SK-N-SH (cell line): ENCODE data around the gene ACOXL. TPM values are rescaled to one million over a fixed set of nuclear protein-coding genes. Genes with fewer than 3 reads are reported as not detected.

Source experiments
- CTCF ChIA-PET: fragments of 300-600, 350-600 bp; formaldehyde crosslinking; extraction: SDS; loops from one replicate; lab custom pipeline; 2021; lab: Yijun Ruan, JAX
- POLR2A ChIA-PET: fragments of 350-600 bp; sonication (Branson Sonifier 250); formaldehyde crosslinking; extraction: SDS; loops from one replicate; lab custom pipeline; 2020; ENCODE audit warnings: antibody characterized with exemption, inconsistent platforms; lab: Yijun Ruan, JAX
- DNase-seq: peaks from one replicate; pipeline ENCODE4 v3.0.0; 2012
- H2AFZ ChIP-seq: fragments of 200-600 bp; sonication (generic); 2 replicates; pipeline ENCODE4 v1.8.1; 2016; ENCODE audit warnings: antibody characterized with exemption, mild to moderate bottlenecking, low read depth
- H3F3A ChIP-seq: fragments of 200-600 bp; sonication (generic); replicated peaks from 2 replicates; pipeline ENCODE3; 2016; ENCODE audit warnings: antibody characterized with exemption, mild to moderate bottlenecking; ENCODE audit not compliant: insufficient read depth
- H3K27ac ChIP-seq, 2 experiments: fragments of 200-500 bp in 1 of 2; fragments of 200-600 bp in 1 of 2; sonication (Bioruptor generic) in 1 of 2; sonication (generic), shearing (Covaris generic) in 1 of 2; 2 replicates each; pipeline versions ENCODE4 v1.5.1 to v1.6.1; 2014 to 2016; ENCODE audit warnings: low read depth in 2 of 2, inconsistent platforms in 1 of 2, low read length in 1 of 2, mild to moderate bottlenecking in 1 of 2, mixed read lengths in 1 of 2
- H3K27me3 ChIP-seq: fragments of 200-600 bp; sonication (generic), shearing (Covaris generic); 2 replicates; pipeline ENCODE4 v1.6.1; 2016; ENCODE audit warnings: mixed run types; ENCODE audit not compliant: insufficient read depth
- H3K36me3 ChIP-seq, 2 experiments: fragments of 200-500 bp in 1 of 2; fragments of 200-600 bp in 1 of 2; sonication (Bioruptor generic) in 1 of 2; sonication (generic) in 1 of 2; replicated peaks in 1 of 2; 2 replicates each; pipeline versions ENCODE3 to v1.5.1; 2014 to 2016; ENCODE audit warnings: low read length in 1 of 2, mild to moderate bottlenecking in 1 of 2; ENCODE audit not compliant: insufficient read depth in 2 of 2, control insufficient read depth in 1 of 2
- H3K4me1 ChIP-seq, 2 experiments: fragments of 200-500 bp in 1 of 2; fragments of 200-600 bp in 1 of 2; sonication (Bioruptor generic) in 1 of 2; sonication (generic), shearing (Covaris generic) in 1 of 2; 2 replicates each; pipeline versions ENCODE4 v1.5.1 to v1.6.1; 2014 to 2016; ENCODE audit warnings: low read depth in 1 of 2, low read length in 1 of 2, mixed run types in 1 of 2; ENCODE audit not compliant: insufficient read depth in 2 of 2, control insufficient read depth in 1 of 2
- H3K4me2 ChIP-seq: fragments of 200-600 bp; sonication (generic), shearing (Covaris generic); 2 replicates; pipeline ENCODE4 v1.6.1; 2017; ENCODE audit warnings: mixed run types
- H3K4me3 ChIP-seq, 2 experiments: fragments of 200-500 bp in 1 of 2; fragments of 200-600 bp in 1 of 2; sonication (Bioruptor generic) in 1 of 2; sonication (generic), shearing (Covaris generic) in 1 of 2; 2 replicates each; pipeline versions ENCODE4 v1.5.1 to v1.8.1; 2014 to 2016; ENCODE audit warnings: low read depth in 2 of 2, inconsistent platforms in 1 of 2, low read length in 1 of 2, mild to moderate bottlenecking in 1 of 2, mixed read lengths in 1 of 2, moderate library complexity in 1 of 2
- H3K79me2 ChIP-seq: fragments of 200-600 bp; sonication (generic); 2 replicates; pipeline ENCODE4 v1.8.1; 2017; ENCODE audit warnings: mild to moderate bottlenecking; ENCODE audit not compliant: insufficient read depth
- H3K9ac ChIP-seq: fragments of 200-600 bp; sonication (generic); 2 replicates; pipeline ENCODE4 v1.6.1; 2017; ENCODE audit warnings: mixed run types
- H3K9me2 ChIP-seq: fragments of 200-600 bp; sonication (generic); 2 replicates; pipeline ENCODE4 v1.6.1; 2017; ENCODE audit warnings: mixed run types
- H3K9me3 ChIP-seq: fragments of 200-600 bp; sonication (generic); 2 replicates; pipeline ENCODE4 v1.6.1; 2017; ENCODE audit warnings: mixed run types, mild to moderate bottlenecking, moderate library complexity
- H4K20me1 ChIP-seq: fragments of 200-600 bp; sonication (generic); 2 replicates; pipeline ENCODE4 v1.6.1; 2017; ENCODE audit warnings: mild to moderate bottlenecking, mixed run types; ENCODE audit not compliant: insufficient read depth
- CHD2 ChIP-seq: fragments of 150-350 bp; IDR thresholded peaks from 2 replicates; pipeline ENCODE4 v1.6.1; 2018; ENCODE audit warnings: low read length; ENCODE audit not compliant: partially characterized antibody
- ELF1 ChIP-seq: IDR thresholded peaks from 2 replicates; pipeline ENCODE4 v1.4.0; 2012
- EP300 ChIP-seq, 2 experiments: IDR thresholded peaks; 2 replicates each; pipeline versions ENCODE4 v1.4.0 to v1.6.1; 2012; ENCODE audit warnings: borderline replicate concordance in 1 of 2, low read depth in 1 of 2, low read length in 1 of 2
- EZH2phosphoT487 ChIP-seq: fragments of 200-600 bp; sonication (generic); IDR thresholded peaks from 2 replicates; pipeline ENCODE4 v1.6.1; 2017; ENCODE audit warnings: low read depth, mixed run types, mild to moderate bottlenecking, antibody characterized with exemption, moderate library complexity, borderline replicate concordance
- MEF2A ChIP-seq: IDR thresholded peaks from 2 replicates; pipeline ENCODE4 v1.4.0; 2012; ENCODE audit warnings: low read depth, borderline replicate concordance
- NFIC ChIP-seq: IDR thresholded peaks from 2 replicates; pipeline ENCODE4 v1.4.0; 2012; ENCODE audit warnings: borderline replicate concordance
- RAD21 ChIP-seq: IDR thresholded peaks from 2 replicates; pipeline ENCODE4 v1.6.1; 2012; ENCODE audit warnings: mild to moderate bottlenecking, low read length
- RFX5 ChIP-seq: IDR thresholded peaks from 2 replicates; pipeline ENCODE4 v1.6.1; 2012; ENCODE audit warnings: mild to moderate bottlenecking, improper control_type of control experiment, low read length
- SIN3A ChIP-seq: IDR thresholded peaks from 2 replicates; pipeline ENCODE4 v1.6.1; 2012; ENCODE audit warnings: low read depth, mild to moderate bottlenecking, low read length, moderate library complexity, borderline replicate concordance
- SMC3 ChIP-seq: IDR thresholded peaks from 2 replicates; pipeline ENCODE4 v1.6.1; 2012; ENCODE audit warnings: low read depth, low read length, improper control_type of control experiment
- TCF12 ChIP-seq: IDR thresholded peaks from 2 replicates; pipeline ENCODE4 v1.4.0; 2012
- TEAD4 ChIP-seq: IDR thresholded peaks from 2 replicates; pipeline ENCODE4 v1.4.0; 2012; ENCODE audit warnings: mild to moderate bottlenecking, borderline replicate concordance; ENCODE audit not compliant: insufficient read depth
- YY1 ChIP-seq: IDR thresholded peaks from 2 replicates; pipeline ENCODE4 v1.4.0; 2012; ENCODE audit warnings: low read depth, mild to moderate bottlenecking
- WGBS: methylation state at CpG from one replicate; pipeline ENCODE4 v1.1.6; 2017; ENCODE audit warnings: low lambda C conversion rate; 5-methylcytosine and 5-hydroxymethylcytosine counted together
- polyA plus RNA-seq, 3 experiments: library from polyadenylated mRNA; depleted of rRNA; stranded (reverse); fragments of >200 nt; gene quantifications; 2 replicates each; pipeline ENCODE4 v1.2.3, GENCODE V29; 2012
- TF ChIP-seq, protein P1 (sequence below): fragments of 200-600 bp; sonication (generic); IDR thresholded peaks from 2 replicates; pipeline ENCODE4 v1.6.1; 2017; ENCODE audit warnings: antibody characterized with exemption, mild to moderate bottlenecking, moderate library complexity
- TF ChIP-seq, protein P2 (sequence below): fragments of 150-350 bp; IDR thresholded peaks from 2 replicates; pipeline ENCODE4 v1.6.1; 2017; ENCODE audit warnings: antibody characterized with exemption, low read length, low read depth, borderline replicate concordance
- TF ChIP-seq, protein P3 (sequence below): IDR thresholded peaks from 2 replicates; pipeline ENCODE4 v1.4.0; 2012; ENCODE audit warnings: low read depth, borderline replicate concordance
- TF ChIP-seq, protein P4 (sequence below): IDR thresholded peaks from 2 replicates; pipeline ENCODE4 v1.4.0; 2012; ENCODE audit warnings: low read depth, borderline replicate concordance

ACOXL gene
- polyA plus RNA-seq, 1 of the 3 experiments (the other 2 are of a cell fraction), result not detected

DNA sequence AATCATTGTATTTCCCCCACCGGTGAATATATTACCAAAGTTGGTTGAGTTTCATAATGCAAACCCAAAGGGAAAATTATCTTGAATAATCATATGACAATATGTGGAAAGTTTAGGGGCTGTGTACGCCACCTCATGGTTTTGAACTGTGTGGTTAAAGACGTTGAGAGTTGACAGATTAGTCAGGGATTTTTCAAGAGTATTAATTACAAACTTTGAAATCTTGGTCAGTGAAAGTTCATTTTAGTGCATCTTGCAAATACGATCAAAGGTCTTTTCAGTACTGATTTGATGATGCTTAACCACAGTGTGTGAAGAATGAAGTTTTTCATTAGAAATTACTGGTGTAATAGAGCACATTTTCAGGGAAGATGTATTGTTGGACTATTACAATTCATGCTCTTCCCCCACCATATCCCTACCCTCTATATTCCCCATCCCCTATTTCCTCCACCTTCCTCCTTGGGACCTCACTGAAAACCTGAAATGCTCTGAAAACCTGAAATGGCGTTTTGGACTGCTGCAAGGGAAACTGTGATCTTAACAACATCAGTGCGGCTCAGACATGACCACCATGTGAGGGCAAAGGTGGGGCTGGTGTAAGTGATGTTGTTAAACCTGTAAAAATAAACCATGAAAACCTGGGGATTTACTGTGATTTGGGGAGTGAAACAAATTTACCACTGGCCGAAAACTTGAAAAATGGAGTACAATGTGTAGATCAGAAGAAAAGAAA lies 383.8 kb downstream of the ACOXL start:
- H4K20me1 ChIP-seq, result no peaks in the 10 kb centered on the region
- H3K9ac ChIP-seq, result no peak overlapping the region
- H2AFZ ChIP-seq, result no peak overlapping the region
- no peak overlapping the region for H3K4me3 ChIP-seq
- no peaks in the 10 kb centered on the region for H3K36me3 ChIP-seq
- H3K27me3 ChIP-seq, result no peaks in the 10 kb centered on the region
- no peaks in the 10 kb centered on the region for H3K9me2 ChIP-seq
- ChIA-PET POLR2A (no interaction called here), CTCF (interaction anchor here (0.9 to 2.1 kb wide), 4 partner anchors 13 to 304 kb away, joined by 3 to 11 read pairs (median 5); no protein-coding TSS in a partner anchor)
- TF ChIP-seq, protein P1, sequence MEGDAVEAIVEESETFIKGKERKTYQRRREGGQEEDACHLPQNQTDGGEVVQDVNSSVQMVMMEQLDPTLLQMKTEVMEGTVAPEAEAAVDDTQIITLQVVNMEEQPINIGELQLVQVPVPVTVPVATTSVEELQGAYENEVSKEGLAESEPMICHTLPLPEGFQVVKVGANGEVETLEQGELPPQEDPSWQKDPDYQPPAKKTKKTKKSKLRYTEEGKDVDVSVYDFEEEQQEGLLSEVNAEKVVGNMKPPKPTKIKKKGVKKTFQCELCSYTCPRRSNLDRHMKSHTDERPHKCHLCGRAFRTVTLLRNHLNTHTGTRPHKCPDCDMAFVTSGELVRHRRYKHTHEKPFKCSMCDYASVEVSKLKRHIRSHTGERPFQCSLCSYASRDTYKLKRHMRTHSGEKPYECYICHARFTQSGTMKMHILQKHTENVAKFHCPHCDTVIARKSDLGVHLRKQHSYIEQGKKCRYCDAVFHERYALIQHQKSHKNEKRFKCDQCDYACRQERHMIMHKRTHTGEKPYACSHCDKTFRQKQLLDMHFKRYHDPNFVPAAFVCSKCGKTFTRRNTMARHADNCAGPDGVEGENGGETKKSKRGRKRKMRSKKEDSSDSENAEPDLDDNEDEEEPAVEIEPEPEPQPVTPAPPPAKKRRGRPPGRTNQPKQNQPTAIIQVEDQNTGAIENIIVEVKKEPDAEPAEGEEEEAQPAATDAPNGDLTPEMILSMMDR, result no peak
- TF ChIP-seq, protein P2, sequence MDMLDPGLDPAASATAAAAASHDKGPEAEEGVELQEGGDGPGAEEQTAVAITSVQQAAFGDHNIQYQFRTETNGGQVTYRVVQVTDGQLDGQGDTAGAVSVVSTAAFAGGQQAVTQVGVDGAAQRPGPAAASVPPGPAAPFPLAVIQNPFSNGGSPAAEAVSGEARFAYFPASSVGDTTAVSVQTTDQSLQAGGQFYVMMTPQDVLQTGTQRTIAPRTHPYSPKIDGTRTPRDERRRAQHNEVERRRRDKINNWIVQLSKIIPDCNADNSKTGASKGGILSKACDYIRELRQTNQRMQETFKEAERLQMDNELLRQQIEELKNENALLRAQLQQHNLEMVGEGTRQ, result no peak
- TF ChIP-seq NFIC (no peak), RAD21 (no peak), EZH2phosphoT487 (no peak), SMC3 (no peak), SIN3A (no peak), TCF12 (no peak), EP300 (IDR thresholded peaks at IDR 0.05; ENCODE audit: borderline replicate concordance in 1 of 2, low read depth in 1 of 2, low read length in 1 of 2) (no peak), MEF2A (no peak), ELF1 (no peak), TEAD4 (no peak), YY1 (no peak), CHD2 (no peak), RFX5 (no peak)
- TF ChIP-seq, protein P3, sequence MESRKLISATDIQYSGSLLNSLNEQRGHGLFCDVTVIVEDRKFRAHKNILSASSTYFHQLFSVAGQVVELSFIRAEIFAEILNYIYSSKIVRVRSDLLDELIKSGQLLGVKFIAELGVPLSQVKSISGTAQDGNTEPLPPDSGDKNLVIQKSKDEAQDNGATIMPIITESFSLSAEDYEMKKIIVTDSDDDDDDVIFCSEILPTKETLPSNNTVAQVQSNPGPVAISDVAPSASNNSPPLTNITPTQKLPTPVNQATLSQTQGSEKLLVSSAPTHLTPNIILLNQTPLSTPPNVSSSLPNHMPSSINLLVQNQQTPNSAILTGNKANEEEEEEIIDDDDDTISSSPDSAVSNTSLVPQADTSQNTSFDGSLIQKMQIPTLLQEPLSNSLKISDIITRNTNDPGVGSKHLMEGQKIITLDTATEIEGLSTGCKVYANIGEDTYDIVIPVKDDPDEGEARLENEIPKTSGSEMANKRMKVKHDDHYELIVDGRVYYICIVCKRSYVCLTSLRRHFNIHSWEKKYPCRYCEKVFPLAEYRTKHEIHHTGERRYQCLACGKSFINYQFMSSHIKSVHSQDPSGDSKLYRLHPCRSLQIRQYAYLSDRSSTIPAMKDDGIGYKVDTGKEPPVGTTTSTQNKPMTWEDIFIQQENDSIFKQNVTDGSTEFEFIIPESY, result no peak
- TF ChIP-seq, protein P4, sequence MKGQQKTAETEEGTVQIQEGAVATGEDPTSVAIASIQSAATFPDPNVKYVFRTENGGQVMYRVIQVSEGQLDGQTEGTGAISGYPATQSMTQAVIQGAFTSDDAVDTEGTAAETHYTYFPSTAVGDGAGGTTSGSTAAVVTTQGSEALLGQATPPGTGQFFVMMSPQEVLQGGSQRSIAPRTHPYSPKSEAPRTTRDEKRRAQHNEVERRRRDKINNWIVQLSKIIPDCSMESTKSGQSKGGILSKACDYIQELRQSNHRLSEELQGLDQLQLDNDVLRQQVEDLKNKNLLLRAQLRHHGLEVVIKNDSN, result no peak
- 55% methylated on average over 7 of the region's 7 CpGs for WGBS
- H3K4me1 ChIP-seq, result peaks cover 0 to 7% of the 10 kb centered on the region in 2 experiments; a peak in 1 of 4 replicates
- H3K4me2 ChIP-seq, result no peak overlapping the region
- H3K79me2 ChIP-seq, result no peaks in the 10 kb centered on the region
- H3F3A ChIP-seq, result peaks cover 2% of the 10 kb centered on the region
- DNase-seq, result no peak
- H3K9me3 ChIP-seq, result no peaks in the 10 kb centered on the region
- H3K27ac ChIP-seq, result no peak overlapping the region
